K562 (cell line): ENCODE measurements around the gene CPED1. TPM values are rescaled to one million over a fixed set of nuclear protein-coding genes. Genes with fewer than 3 reads are reported as not detected.

Experiments used
- AFF1 ChIP-seq, 2 experiments: fragments of 450-650 bp; IDR thresholded peaks; 2 replicates each; pipeline ENCODE4 v1.6.1; 2018; ENCODE audit warnings: mild to moderate bottlenecking in 2 of 2, low read depth in 1 of 2; ENCODE audit not compliant: partially characterized antibody in 2 of 2
- CHD2 ChIP-seq: IDR thresholded peaks from 2 replicates; pipeline ENCODE4 v1.6.1; 2011; ENCODE audit warnings: low read depth, low read length
- CTCF ChIP-seq, 3 experiments: IDR thresholded peaks in 2 of 3; conservative IDR thresholded peaks in 1 of 3; 2 replicates each; pipeline ENCODE4 v1.5.1; 2011 to 2012; ENCODE audit warnings: low read length in 3 of 3, mild to moderate bottlenecking in 3 of 3, control low read depth in 2 of 3, improper control_type of control experiment in 1 of 3, inconsistent platforms in 1 of 3, low read depth in 1 of 3, mixed read lengths in 1 of 3, moderate library complexity in 1 of 3; ENCODE audit not compliant: insufficient read depth in 2 of 3
- DPF2 ChIP-seq: fragments of 450-650 bp; IDR thresholded peaks from 2 replicates; pipeline ENCODE4 v1.6.1; 2016
- EP400 ChIP-seq: fragments of 450-650 bp; IDR thresholded peaks from 2 replicates; pipeline ENCODE4 v1.6.1; 2017; ENCODE audit warnings: antibody characterized with exemption, mild to moderate bottlenecking, moderate library complexity
- ESRRA ChIP-seq: fragments of 450-650 bp; IDR thresholded peaks from 2 replicates; pipeline ENCODE4 v1.6.1; 2014; ENCODE audit warnings: low read depth, mild to moderate bottlenecking, moderate library complexity, borderline replicate concordance
- ETS1 ChIP-seq: conservative IDR thresholded peaks from 2 replicates; pipeline ENCODE4 v1.6.1; 2011; ENCODE audit warnings: low read depth, mild to moderate bottlenecking, low read length; ENCODE audit not compliant: control insufficient read depth
- KDM4B ChIP-seq, 2 experiments: fragments of 450-650 bp in 1 of 2; sonication (generic) in 1 of 2; IDR thresholded peaks; 2 replicates each; pipeline ENCODE4 v1.6.1; 2016 to 2017; ENCODE audit warnings: borderline replicate concordance in 2 of 2, antibody characterized with exemption in 1 of 2, low read depth in 1 of 2, mild to moderate bottlenecking in 1 of 2
- MIER1 ChIP-seq: fragments of 450-650 bp; IDR thresholded peaks from 2 replicates; pipeline ENCODE4 v1.6.1; 2016; ENCODE audit warnings: antibody characterized with exemption, mild to moderate bottlenecking, low read depth
- MLLT1 ChIP-seq, 2 experiments: fragments of 450-650 bp; IDR thresholded peaks; 2 replicates each; pipeline ENCODE4 v1.6.1; 2016
- MNT ChIP-seq, 2 experiments: fragments of 450-650 bp; conservative IDR thresholded peaks; 2 replicates each; pipeline ENCODE4 v1.6.1; 2017; ENCODE audit warnings: mild to moderate bottlenecking in 2 of 2, moderate library complexity in 2 of 2
- RBM25 ChIP-seq: fragments of 200-400 bp; formaldehyde crosslinking; IDR thresholded peaks from 2 replicates; pipeline ENCODE4 v1.6.1; 2018; ENCODE audit warnings: low read length, low read depth, moderate library complexity; ENCODE audit not compliant: severe bottlenecking
- RUNX1 ChIP-seq: sonication (generic); IDR thresholded peaks from 2 replicates; pipeline ENCODE4 v1.6.1; 2016; ENCODE audit warnings: antibody characterized with exemption, low read depth
- SMC3 ChIP-seq: conservative IDR thresholded peaks from 2 replicates; pipeline ENCODE4 v1.6.1; 2011; ENCODE audit warnings: low read depth, low read length, improper control_type of control experiment; ENCODE audit not compliant: insufficient read depth
- ZNF224 ChIP-seq: sonication (generic); formaldehyde crosslinking; IDR thresholded peaks from 2 replicates; pipeline ENCODE4 v1.8.0; 2022; ENCODE audit warnings: mild to moderate bottlenecking, missing genetic modification reagents
- polyA plus RNA-seq, 8 experiments: library from polyadenylated mRNA; depleted of rRNA in 4 of 8; stranded (reverse) in 5 of 8; unstranded in 3 of 8; fragments of >200 nt; fragmentation: Nextera tagmentation in 2 of 8; fragmentation: Illumina TruSeq in 1 of 8; extraction: Ambion mirVana in 2 of 8; extraction: Trizol in 1 of 8; gene quantifications; 2 replicates each; pipeline versions ENCODE4 v1.2.1 to v1.2.3, GENCODE V29; 2011 to 2014; ENCODE audit warnings: inconsistent platforms in 1 of 8, missing spikeins in 1 of 8
- total RNA-seq, 7 experiments: library from RNA; depleted of rRNA in 6 of 7; stranded (reverse); fragments of >200 nt in 6 of 7; fragmentation: Illumina TruSeq in 2 of 7; extraction: Trizol in 2 of 7; gene quantifications; 2 replicates each; pipeline versions ENCODE4 v1.2.1 to v1.2.3, GENCODE V29; 2011 to 2021; ENCODE audit warnings: low replicate concordance in 1 of 7

The CPED1 gene
- total and polyA plus RNA-seq, 9 of the 15 experiments (the other 6 are each of a cell fraction or from before 2014, with no cell fraction given), result 195 to 393 (median 290) TPM

DNA sequence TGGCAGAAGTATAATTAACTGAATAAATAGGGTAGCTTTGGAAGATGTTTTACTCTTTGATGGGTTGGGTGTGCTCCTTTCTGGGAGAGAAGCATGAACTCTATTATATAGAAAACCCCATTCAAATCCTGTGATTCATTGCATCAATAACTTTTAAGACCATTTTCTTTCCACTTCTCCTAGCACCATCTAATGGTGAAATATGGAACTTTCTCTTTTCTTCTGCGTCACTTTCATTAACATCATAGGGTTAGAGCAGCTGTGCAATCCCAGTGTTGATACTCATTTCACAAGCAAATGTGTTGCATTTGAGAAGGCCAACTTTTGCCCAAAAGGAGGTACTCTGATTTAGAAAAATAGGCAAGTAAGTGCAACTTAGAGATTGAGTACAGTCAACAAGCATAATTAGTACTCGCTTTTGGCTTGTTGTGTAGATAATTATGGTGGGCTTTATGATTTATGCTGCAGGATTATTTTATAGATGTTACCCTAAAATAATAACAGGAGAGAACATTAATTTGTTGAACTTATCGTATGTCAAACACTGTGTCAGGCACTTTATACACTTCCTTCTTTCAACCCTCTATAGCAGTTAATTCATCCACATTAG lies 92.9 kb downstream of the CPED1 start (continued):
- TF ChIP-seq MNT (conservative IDR thresholded peaks at IDR 0.05) (no peak), SMC3 (peak; percentile 60; the same call in 1 of the 2 replicates), RUNX1 (no peak), AFF1 (IDR thresholded peaks at IDR 0.05; ENCODE audit: low read depth in 1 of 2, partially characterized antibody in 2 of 2) (peak in 1 of 2 experiments; percentile 47), CTCF (IDR thresholded peaks at IDR 0.05 in 2 of 3, conservative IDR thresholded peaks at IDR 0.05 in 1 of 3; ENCODE audit: insufficient read depth in 2 of 3, low read depth in 1 of 3, low read length in 3 of 3) (peak; percentile 58 to 84 (median 78); a peak in 5 of 6 replicates), ETS1 (no peak), RBM25 (no peak), MIER1 (no peak), ESRRA (no peak; the same call in 1 of the 2 replicates), MLLT1 (IDR thresholded peaks at IDR 0.05) (peak; percentile 65 to 93; a peak in 3 of 4 replicates), CHD2 (no peak), EP400 (no peak), ZNF224 (CRISPR knock-in tag) (no peak), KDM4B (IDR thresholded peaks at IDR 0.05; ENCODE audit: borderline replicate concordance in 2 of 2, low read depth in 1 of 2) (no peak; a peak in 1 of 4 replicates), DPF2 (0 out of 2 replicates have a peak, but pooled peaks have one; percentile 33)
